A549 (cell line): ENCODE results near the gene TCF4. TPM values are rescaled to one million over a fixed set of nuclear protein-coding genes. Genes with fewer than 3 reads are reported as not detected.

ENCODE experiments used
- ATAC-seq, 2 experiments: fragments of 200-7000 bp in 1 of 2; fragments of >200 bp in 1 of 2; cut with Nextera tagmentation in 1 of 2; cut with Tn5 transposase in 1 of 2; 3 replicates each; pipeline versions ENCODE4 v1.8.0 to v1.9.1; 2018 to 2020; ENCODE audit warnings: mild to moderate bottlenecking in 1 of 2, moderate library complexity in 1 of 2
- CTCF ChIA-PET: fragments of 300-600 bp; sonication (Branson Sonifier 250); formaldehyde crosslinking; extraction: SDS; loops from one replicate; lab custom pipeline; 2021; ENCODE audit warnings: antibody characterized with exemption, inconsistent platforms; lab: Yijun Ruan, JAX
- POLR2A ChIA-PET: fragments of 350-600 bp; formaldehyde crosslinking; extraction: SDS; loops from one replicate; lab custom pipeline; 2021; ENCODE audit warnings: antibody characterized with exemption, inconsistent platforms; lab: Yijun Ruan, JAX
- DNase-seq, 2 experiments: peaks; one replicate each; pipeline versions ENCODE4 v3.0.0 to v3.0.0-alpha.2; 2011 to 2016; ENCODE audit warnings: low read depth in 1 of 2, low spot score in 1 of 2
- FAIRE-seq: peaks from 2 replicates; lab custom pipeline; 2011; peaks lifted over from hg19 to GRCh38; lab: Jason Lieb, UNC
- H3K27ac ChIP-seq, 2 experiments: fragments of >200 bp; sonication (Bioruptor Twin); formaldehyde crosslinking; 3 replicates each; pipeline ENCODE4 v1.5.1; 2016 to 2017
- H3K4me1 ChIP-seq: fragments of >200 bp; sonication (Bioruptor Twin); formaldehyde crosslinking; 3 replicates; pipeline ENCODE4 v1.6.1; 2016
- H3K4me2 ChIP-seq: fragments of >200 bp; sonication (Bioruptor Twin); formaldehyde crosslinking; 3 replicates; pipeline ENCODE4 v1.6.1; 2016
- H3K4me3 ChIP-seq: fragments of >200 bp; sonication (Bioruptor Twin); formaldehyde crosslinking; 3 replicates; pipeline ENCODE4 v1.5.1; 2016
- H3K9me3 ChIP-seq: fragments of >200 bp; sonication (Bioruptor Twin); formaldehyde crosslinking; 3 replicates; pipeline ENCODE4 v1.6.1; 2016
- BHLHE40 ChIP-seq: IDR thresholded peaks from 2 replicates; pipeline ENCODE4 v1.6.1; 2012; ENCODE audit warnings: low read depth, low read length, inconsistent platforms
- CBX2 ChIP-seq: fragments of 200-600 bp; sonication (generic); IDR thresholded peaks from 2 replicates; pipeline ENCODE4 v1.6.1; 2016; ENCODE audit warnings: low read depth, mild to moderate bottlenecking, borderline replicate concordance
- CBX8 ChIP-seq: fragments of 200-600 bp; sonication (generic); IDR thresholded peaks from 2 replicates; pipeline ENCODE4 v1.6.1; 2016
- CHD2 ChIP-seq: fragments of 150-350 bp; IDR thresholded peaks from 2 replicates; pipeline ENCODE4 v1.6.1; 2014; ENCODE audit warnings: low read length; ENCODE audit not compliant: partially characterized antibody
- CHD4 ChIP-seq: fragments of 200-600 bp; sonication (generic); IDR thresholded peaks from 2 replicates; pipeline ENCODE4 v1.6.1; 2016; ENCODE audit warnings: antibody characterized with exemption, mild to moderate bottlenecking, borderline replicate concordance
- EHF ChIP-seq: fragments of 250-450 bp; sonication (Bioruptor Pico); IDR thresholded peaks from 2 replicates; pipeline ENCODE4 v1.5.0; 2020; ENCODE audit warnings: mild to moderate bottlenecking
- EHMT2 ChIP-seq: fragments of 200-600 bp; sonication (generic); IDR thresholded peaks from 2 replicates; pipeline ENCODE4 v1.6.1; 2016; ENCODE audit warnings: antibody characterized with exemption, low read depth, mild to moderate bottlenecking, moderate library complexity
- EP300 ChIP-seq, 2 experiments: fragments of >200 bp; sonication (Bioruptor Twin); formaldehyde crosslinking; IDR thresholded peaks; 2 replicates in 1 of 2; 3 replicates in 1 of 2; pipeline ENCODE4 v1.6.1; 2016 to 2017
- FOSB ChIP-seq: fragments of 250-450 bp; sonication (Bioruptor Pico); IDR thresholded peaks from 2 replicates; pipeline ENCODE4 v1.5.0; 2020; ENCODE audit warnings: mild to moderate bottlenecking, moderate library complexity
- HDAC2 ChIP-seq: fragments of 200-600 bp; sonication (generic); IDR thresholded peaks from 2 replicates; pipeline ENCODE4 v1.6.1; 2016
- HOXA7 ChIP-seq: fragments of 250-450 bp; sonication (Bioruptor Pico); IDR thresholded peaks from 2 replicates; pipeline ENCODE4 v1.5.0; 2020; ENCODE audit warnings: mild to moderate bottlenecking, moderate library complexity
- HOXB13 ChIP-seq: fragments of 250-450 bp; sonication (Bioruptor Pico); IDR thresholded peaks from 2 replicates; pipeline ENCODE4 v1.5.0; 2020; ENCODE audit warnings: low read depth, mild to moderate bottlenecking, moderate library complexity
- HOXB5 ChIP-seq: fragments of 250-450 bp; sonication (Bioruptor Pico); IDR thresholded peaks from 2 replicates; pipeline ENCODE4 v1.5.0; 2020; ENCODE audit warnings: mild to moderate bottlenecking, moderate library complexity
- KDM1A ChIP-seq: fragments of 200-600 bp; sonication (generic); IDR thresholded peaks from 2 replicates; pipeline ENCODE4 v1.6.1; 2016; ENCODE audit warnings: low read depth, mild to moderate bottlenecking
- MYC ChIP-seq: IDR thresholded peaks from 2 replicates; pipeline ENCODE4 v1.6.1; 2012; ENCODE audit warnings: mild to moderate bottlenecking, inconsistent platforms, low read length, improper control_type of control experiment, borderline replicate concordance
- NFE2L2 ChIP-seq: fragments of 150-350 bp; conservative IDR thresholded peaks from 2 replicates; pipeline ENCODE4 v1.6.1; 2014; ENCODE audit warnings: low read length
- NPAS2 ChIP-seq: fragments of 250-450 bp; sonication (Bioruptor Pico); IDR thresholded peaks from 2 replicates; pipeline ENCODE4 v1.8.0; 2022; ENCODE audit warnings: mild to moderate bottlenecking, moderate library complexity, borderline replicate concordance
- NR3C1 ChIP-seq: fragments of >200 bp; sonication (Bioruptor Twin); formaldehyde crosslinking; IDR thresholded peaks from 3 replicates; pipeline ENCODE4 v1.6.1; 2017
- PHF8 ChIP-seq: fragments of 200-600 bp; sonication (generic); IDR thresholded peaks from 2 replicates; pipeline ENCODE4 v1.6.1; 2016; ENCODE audit warnings: low read depth, mild to moderate bottlenecking, antibody characterized with exemption, moderate library complexity, borderline replicate concordance
- POLR2A ChIP-seq: IDR thresholded peaks from 2 replicates; pipeline ENCODE4 v1.6.1; 2012; ENCODE audit warnings: mild to moderate bottlenecking, low read length
- POLR2AphosphoS2 ChIP-seq: conservative IDR thresholded peaks from 2 replicates; pipeline ENCODE4 v1.6.1; 2012; ENCODE audit warnings: low read length, improper control_type of control experiment, inconsistent platforms
- RAD21 ChIP-seq, 2 experiments: fragments of >200 bp in 1 of 2; sonication (Bioruptor Twin) in 1 of 2; formaldehyde crosslinking in 1 of 2; IDR thresholded peaks in 1 of 2; conservative IDR thresholded peaks in 1 of 2; 2 replicates in 1 of 2; 3 replicates in 1 of 2; pipeline ENCODE4 v1.6.1; 2012 to 2018; ENCODE audit warnings: inconsistent platforms in 1 of 2
- RARB ChIP-seq: fragments of 250-450 bp; sonication (Bioruptor Pico); IDR thresholded peaks from 2 replicates; pipeline ENCODE4 v1.8.0; 2021; ENCODE audit warnings: mild to moderate bottlenecking, moderate library complexity
- RFX5 ChIP-seq: fragments of 450-650 bp; IDR thresholded peaks from 2 replicates; pipeline ENCODE4 v1.7.1; 2014; ENCODE audit warnings: antibody characterized with exemption, mild to moderate bottlenecking, moderate library complexity
- SMC3 ChIP-seq: fragments of >200 bp; sonication (Bioruptor Twin); formaldehyde crosslinking; IDR thresholded peaks from 3 replicates; pipeline ENCODE4 v1.6.1; 2018; ENCODE audit warnings: inconsistent platforms
- SREBF2 ChIP-seq: fragments of 450-650 bp; IDR thresholded peaks from 2 replicates; pipeline ENCODE4 v1.6.1; 2014; ENCODE audit warnings: mild to moderate bottlenecking, moderate library complexity
- TFCP2L1 ChIP-seq: fragments of 250-450 bp; sonication (Bioruptor Pico); IDR thresholded peaks from 2 replicates; pipeline ENCODE4 v1.5.0; 2021; ENCODE audit warnings: mild to moderate bottlenecking
- ZFP36 ChIP-seq: fragments of 450-650 bp; IDR thresholded peaks from 2 replicates; pipeline ENCODE4 v1.6.1; 2014; ENCODE audit warnings: borderline replicate concordance; ENCODE audit not compliant: partially characterized antibody
- ZNF302 ChIP-seq: fragments of 250-450 bp; sonication (Bioruptor Pico); IDR thresholded peaks from 2 replicates; pipeline ENCODE4 v1.9.0; 2021; ENCODE audit warnings: inconsistent platforms, mild to moderate bottlenecking, moderate library complexity
- WGBS: methylation state at CpG from one replicate; pipeline ENCODE4 v1.1.6; 2017; ENCODE audit errors: missing lambda C conversion rate; 5-methylcytosine and 5-hydroxymethylcytosine counted together
- polyA plus RNA-seq, 4 experiments: library from polyadenylated mRNA; depleted of rRNA in 3 of 4; stranded (reverse); fragments of >200 nt; fragmentation: RNase III in 1 of 4; extraction: RNeasy Plus Mini Kit Qiagen cat#74134 plus additional on column Dnase treatment in 1 of 4; gene quantifications; 2 replicates in 3 of 4; 3 replicates in 1 of 4; pipeline ENCODE4 v1.2.3, GENCODE V29; 2011 to 2017
- TF ChIP-seq, protein P1 (sequence below): fragments of >200 bp; sonication (Bioruptor Twin); formaldehyde crosslinking; IDR thresholded peaks from 2 replicates; pipeline ENCODE4 v1.6.1; 2016
- TF ChIP-seq, protein P2 (sequence below): IDR thresholded peaks from 2 replicates; pipeline ENCODE4 v1.6.1; 2012; ENCODE audit warnings: low read depth, borderline replicate concordance

The TCF4 gene
- polyA plus RNA-seq, 2 of the 4 experiments (the other 2 are of a cell fraction) = 3.0 to 4.0 TPM

DNA sequence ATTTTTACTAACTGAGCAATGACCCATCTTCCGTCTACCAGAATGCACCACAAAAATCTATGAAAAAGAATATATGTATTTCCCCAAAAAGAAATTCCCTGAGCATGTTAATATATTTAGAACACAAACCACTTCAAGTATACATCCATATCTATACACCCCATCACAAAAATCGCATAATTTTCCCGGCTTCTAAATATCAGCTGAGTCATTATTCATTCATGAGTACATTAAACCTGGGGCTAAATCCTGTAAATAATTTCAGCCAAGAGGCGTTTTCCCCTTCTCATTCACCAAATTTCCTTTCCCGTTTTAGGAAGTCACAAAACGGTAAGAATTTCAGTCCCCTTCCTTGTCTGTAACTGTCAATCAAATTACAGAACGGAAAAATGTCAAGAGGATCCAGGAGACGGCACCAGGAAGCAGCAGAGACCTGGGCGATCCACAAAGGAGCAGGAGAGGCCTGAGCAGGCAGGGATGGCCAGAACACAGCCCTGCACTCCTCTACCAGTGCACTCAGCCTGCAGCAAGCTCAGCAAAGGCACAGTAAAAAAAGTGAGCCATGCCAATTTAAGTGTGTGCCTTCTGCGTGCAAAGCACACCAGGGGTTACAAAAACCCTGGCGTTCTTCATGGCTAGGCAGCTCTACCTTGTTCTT is 300.7 kb downstream of the TCF4 start:
- H3K4me2 ChIP-seq = no peak overlapping the region
- no peak for DNase-seq
- no peak overlapping the region for H3K27ac ChIP-seq
- ChIA-PET POLR2A (interaction anchor here (0.6 kb wide), 1 partner anchor 9 kb away, joined by 3 read pairs; no protein-coding TSS in a partner anchor), CTCF (interaction anchor here (1.1 kb wide), 1 partner anchor 52 kb away, joined by 3 read pairs; no protein-coding TSS in a partner anchor)
- no peak for ATAC-seq
- no peak for FAIRE-seq
- H3K4me1 ChIP-seq = no peaks in the 10 kb centered on the region
- TF ChIP-seq TFCP2L1 (CRISPR knock-in tag) (no peak), HOXB13 (CRISPR knock-in tag) (no peak), FOSB (CRISPR knock-in tag) (no peak), SMC3 (no peak), EP300 (IDR thresholded peaks at IDR 0.05) (no peak), SREBF2 (no peak), PHF8 (no peak), CBX2 (no peak), CHD2 (no peak), NR3C1 (no peak), HOXA7 (CRISPR knock-in tag) (no peak), BHLHE40 (no peak), RAD21 (conservative IDR thresholded peaks at IDR 0.05 in 1 of 2, IDR thresholded peaks at IDR 0.05 in 1 of 2) (no peak), RARB (CRISPR knock-in tag) (no peak), CHD4 (no peak), HOXB5 (CRISPR knock-in tag) (no peak), RFX5 (no peak), HDAC2 (no peak)
- TF ChIP-seq, protein P1, sequence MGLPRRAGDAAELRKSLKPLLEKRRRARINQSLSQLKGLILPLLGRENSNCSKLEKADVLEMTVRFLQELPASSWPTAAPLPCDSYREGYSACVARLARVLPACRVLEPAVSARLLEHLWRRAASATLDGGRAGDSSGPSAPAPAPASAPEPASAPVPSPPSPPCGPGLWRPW = no peak
- TF ChIP-seq, protein P2, sequence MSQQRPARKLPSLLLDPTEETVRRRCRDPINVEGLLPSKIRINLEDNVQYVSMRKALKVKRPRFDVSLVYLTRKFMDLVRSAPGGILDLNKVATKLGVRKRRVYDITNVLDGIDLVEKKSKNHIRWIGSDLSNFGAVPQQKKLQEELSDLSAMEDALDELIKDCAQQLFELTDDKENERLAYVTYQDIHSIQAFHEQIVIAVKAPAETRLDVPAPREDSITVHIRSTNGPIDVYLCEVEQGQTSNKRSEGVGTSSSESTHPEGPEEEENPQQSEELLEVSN = no peak
- H3K9me3 ChIP-seq = no peaks in the 10 kb centered on the region
- WGBS = 62% methylated on average over 11 of the region's 11 CpGs
- H3K4me3 ChIP-seq = no peak overlapping the region

DNA sequence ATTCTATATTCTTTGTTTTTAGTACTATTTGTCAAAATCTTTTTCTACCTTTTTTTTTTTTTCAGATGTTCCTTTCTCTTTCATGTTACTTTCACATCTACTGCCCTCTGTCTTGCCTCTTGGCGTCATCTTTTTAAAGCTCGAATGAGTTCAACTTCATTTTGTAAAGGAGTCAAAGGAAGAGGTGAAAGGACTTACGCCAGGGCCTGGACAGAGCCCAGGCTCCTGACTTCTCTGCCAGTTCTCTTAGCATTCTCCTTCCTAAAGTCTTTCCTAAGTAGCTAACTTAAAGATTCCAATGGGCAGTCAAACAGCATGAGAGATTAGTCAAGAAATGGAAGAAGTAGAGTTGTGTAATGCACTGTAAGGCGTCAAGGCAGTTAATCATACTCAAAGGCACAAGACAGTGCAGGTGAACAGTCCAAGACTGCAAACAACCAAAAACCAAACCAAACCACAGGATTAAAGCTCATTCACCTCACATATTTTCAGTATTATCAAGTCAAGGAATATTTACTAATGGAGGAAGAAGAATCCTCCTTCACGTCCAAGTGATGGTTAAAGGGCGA is 301.7 kb downstream of the TCF4 start:
- POLR2A ChIA-PET = no interaction called here

More for the DNA sequence above, 301.7 kb downstream of the TCF4 start:
- no peak for ATAC-seq
- no peak overlapping the region for H3K4me2 ChIP-seq
- no peak overlapping the region for H3K27ac ChIP-seq
- H3K9me3 ChIP-seq = no peaks in the 10 kb centered on the region
- FAIRE-seq = no peak
- H3K4me3 ChIP-seq = no peak overlapping the region
- WGBS = 93% methylated on average over 6 of the region's 6 CpGs
- no peak for DNase-seq
- TF ChIP-seq HOXB13 (CRISPR knock-in tag) (no peak), POLR2AphosphoS2 (no peak), SMC3 (no peak), NFE2L2 (no peak), MYC (no peak), POLR2A (no peak), RARB (CRISPR knock-in tag) (no peak), ZFP36 (no peak), KDM1A (no peak), EHF (CRISPR knock-in tag) (no peak), ZNF302 (CRISPR knock-in tag) (no peak), EHMT2 (no peak), CBX8 (no peak), BHLHE40 (no peak), NPAS2 (no peak), NR3C1 (no peak), HOXB5 (CRISPR knock-in tag) (no peak)
- CTCF ChIA-PET = no interaction called here
- H3K4me1 ChIP-seq = no peaks in the 10 kb centered on the region
